Measurements from ENCODE around the gene PDGFRB. TPM values are rescaled to one million over a fixed set of nuclear protein-coding genes. Genes with fewer than 3 reads are reported as not detected.

Gene PDGFRB
- total RNA-seq, 4 donors from 2014 or later, result 33.9 to 88.7 (median 41.7) TPM

GRCh38 chr5:150146235-150146634 is 9.4 kb downstream of the PDGFRB start:
- intact Hi-C loops (cut with DNase I; ENCODE audit: low total_unique reads), result no loop called here
- TF ChIP-seq, protein P1, sequence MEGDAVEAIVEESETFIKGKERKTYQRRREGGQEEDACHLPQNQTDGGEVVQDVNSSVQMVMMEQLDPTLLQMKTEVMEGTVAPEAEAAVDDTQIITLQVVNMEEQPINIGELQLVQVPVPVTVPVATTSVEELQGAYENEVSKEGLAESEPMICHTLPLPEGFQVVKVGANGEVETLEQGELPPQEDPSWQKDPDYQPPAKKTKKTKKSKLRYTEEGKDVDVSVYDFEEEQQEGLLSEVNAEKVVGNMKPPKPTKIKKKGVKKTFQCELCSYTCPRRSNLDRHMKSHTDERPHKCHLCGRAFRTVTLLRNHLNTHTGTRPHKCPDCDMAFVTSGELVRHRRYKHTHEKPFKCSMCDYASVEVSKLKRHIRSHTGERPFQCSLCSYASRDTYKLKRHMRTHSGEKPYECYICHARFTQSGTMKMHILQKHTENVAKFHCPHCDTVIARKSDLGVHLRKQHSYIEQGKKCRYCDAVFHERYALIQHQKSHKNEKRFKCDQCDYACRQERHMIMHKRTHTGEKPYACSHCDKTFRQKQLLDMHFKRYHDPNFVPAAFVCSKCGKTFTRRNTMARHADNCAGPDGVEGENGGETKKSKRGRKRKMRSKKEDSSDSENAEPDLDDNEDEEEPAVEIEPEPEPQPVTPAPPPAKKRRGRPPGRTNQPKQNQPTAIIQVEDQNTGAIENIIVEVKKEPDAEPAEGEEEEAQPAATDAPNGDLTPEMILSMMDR (IDR thresholded peaks at IDR 0.05), result no peak
- no peak for TF ChIP-seq POLR2A (IDR thresholded peaks at IDR 0.05)
- no peak overlapping the region for H3K4me3 ChIP-seq (ENCODE audit: low read depth, poor library complexity, severe bottlenecking)
- 82 to 87% methylated on average over 5 of the region's 5 CpGs for WGBS, 2 donors
- DNase-seq (ENCODE audit: low spot score in 2 of 2), result no peak

DNA sequence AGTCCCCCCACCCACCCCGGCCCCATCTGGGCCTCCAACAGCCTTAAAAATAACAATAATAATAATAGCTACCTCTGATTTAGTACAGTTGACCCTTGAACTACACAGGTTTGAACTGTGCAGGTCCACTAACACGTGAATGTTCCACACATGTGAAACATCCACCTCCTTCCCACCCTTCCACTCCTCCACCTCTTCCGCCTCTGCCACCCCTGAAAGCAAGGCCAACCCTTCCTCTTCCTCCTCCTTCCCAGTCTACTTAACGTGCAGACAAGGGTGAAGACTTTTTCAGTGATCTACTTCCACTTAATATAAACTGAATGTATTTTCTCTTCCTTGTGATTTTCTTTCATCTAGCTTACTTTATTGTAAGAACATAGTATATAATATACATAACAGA is 10.8 kb downstream of the PDGFRB start:
- WGBS, 2 donors, result 43 to 44% methylated on average over 4 of the region's 4 CpGs

DNA sequence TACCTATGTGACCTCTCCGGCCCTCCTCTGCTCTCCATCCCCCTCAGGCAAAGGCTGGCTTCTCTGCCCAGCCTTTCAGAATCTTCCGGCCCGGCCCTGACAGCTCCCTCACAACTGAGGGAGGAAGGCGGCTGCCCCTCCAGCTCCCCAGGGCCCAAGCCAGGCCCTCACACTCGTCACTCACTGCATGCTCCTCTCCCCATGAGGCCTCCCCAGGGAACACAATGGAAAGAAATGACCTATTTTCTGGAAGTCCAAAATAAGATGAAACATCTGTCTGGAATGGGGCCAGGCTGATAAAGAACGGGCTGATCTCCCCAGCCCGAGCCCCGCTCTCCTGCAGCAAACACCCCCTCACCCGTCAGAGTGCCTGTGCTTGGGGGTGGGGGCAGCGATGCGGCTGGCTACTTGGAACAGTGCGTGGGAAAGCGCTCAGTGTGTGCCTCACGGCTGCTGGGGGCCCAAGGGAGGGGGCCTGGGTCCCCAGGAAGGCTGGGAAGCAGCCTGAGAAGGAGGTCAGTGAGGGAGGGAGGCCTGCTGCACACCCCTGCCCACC is 11.3 kb downstream of the PDGFRB start:
- intact Hi-C loops (cut with DNase I; ENCODE audit: low total_unique reads), result no loop called here
- H3K4me3 ChIP-seq (ENCODE audit: low read depth, poor library complexity, severe bottlenecking), result no peak overlapping the region
- TF ChIP-seq, protein P1 (IDR thresholded peaks at IDR 0.05), result no peak
- no peak for TF ChIP-seq POLR2A (IDR thresholded peaks at IDR 0.05)
- DNase-seq (ENCODE audit: low spot score in 2 of 2), result no peak
- 52 to 56% methylated on average over 14 of the region's 14 CpGs for WGBS, 2 donors

More for the DNA sequence above, 10.8 kb downstream of the PDGFRB start:
- no peak overlapping the region for H3K4me3 ChIP-seq (ENCODE audit: low read depth, poor library complexity, severe bottlenecking)
- intact Hi-C loops (cut with DNase I; ENCODE audit: low total_unique reads), result no loop called here
- TF ChIP-seq, protein P1 (IDR thresholded peaks at IDR 0.05), result no peak
- TF ChIP-seq POLR2A (IDR thresholded peaks at IDR 0.05), result no peak
- DNase-seq (ENCODE audit: low spot score in 2 of 2), result no peak

- no peak overlapping the region for H3K4me3 ChIP-seq (ENCODE audit: low read depth, poor library complexity, severe bottlenecking)
- intact Hi-C loops (cut with DNase I; ENCODE audit: low total_unique reads), result no loop called here
- TF ChIP-seq, protein P1 (IDR thresholded peaks at IDR 0.05), result no peak
- TF ChIP-seq POLR2A (IDR thresholded peaks at IDR 0.05), result no peak
- WGBS, 2 donors, result 46 to 59% methylated on average over 20 of the region's 20 CpGs
- peak; percentile 83 to 96 for DNase-seq (ENCODE audit: low spot score in 2 of 2)
Observed at GRCh38 chr5:150143350-150144245, 12.0 kb downstream of the PDGFRB start.

- no peak overlapping the region for H3K4me3 ChIP-seq (ENCODE audit: low read depth, poor library complexity, severe bottlenecking)
- peak in 1 of 2 donors; percentile 72 for DNase-seq (ENCODE audit: low spot score in 2 of 2)
- intact Hi-C loops (cut with DNase I; ENCODE audit: low total_unique reads), result no loop called here
- no peak for TF ChIP-seq POLR2A (IDR thresholded peaks at IDR 0.05)
- WGBS, 2 donors, result 56 to 61% methylated on average over 4 of the region's 4 CpGs
Observed at GRCh38 chr5:150142959-150143349, 12.7 kb downstream of the PDGFRB start.

DNA sequence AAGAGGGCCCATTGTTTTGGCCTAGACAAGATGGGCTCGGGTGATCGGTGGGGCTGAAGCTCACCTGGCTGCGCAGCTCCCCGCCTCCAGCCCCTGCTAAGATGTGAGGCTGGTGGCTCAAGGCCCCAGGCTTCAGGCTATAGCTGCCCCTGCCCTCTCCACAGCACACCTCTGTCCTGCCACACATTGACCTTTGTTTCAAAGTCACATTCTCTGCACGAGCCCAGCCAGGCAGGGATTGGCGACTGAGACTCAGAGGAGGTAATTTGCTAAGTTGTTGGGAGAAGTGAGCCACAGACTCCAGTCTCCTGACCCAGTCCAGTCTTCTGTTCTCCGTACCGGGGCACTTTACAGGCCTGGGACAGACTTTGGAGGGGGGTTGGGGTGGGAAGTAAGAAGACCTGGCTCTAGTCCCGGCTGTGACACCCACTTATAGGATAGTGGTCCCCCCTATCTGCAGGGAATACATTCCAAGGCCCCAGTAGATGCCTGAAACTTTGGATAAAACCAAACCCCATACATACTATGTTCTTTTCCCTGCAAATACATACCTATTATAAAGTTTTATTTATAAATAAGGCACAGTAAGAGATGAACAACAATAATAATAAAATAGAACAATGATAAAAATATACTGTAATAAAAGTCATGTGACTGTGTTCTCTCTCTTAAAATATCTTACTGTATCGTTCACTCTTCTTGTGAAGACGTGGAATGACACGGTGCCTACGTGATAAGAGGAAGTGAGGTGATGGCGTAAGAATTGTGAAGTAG is 13.3 kb downstream of the PDGFRB start:
- WGBS, 2 donors, result 74 to 76% methylated on average over 14 of the region's 14 CpGs
- H3K4me3 ChIP-seq (ENCODE audit: low read depth, poor library complexity, severe bottlenecking), result no peak overlapping the region
- TF ChIP-seq, protein P1 (IDR thresholded peaks at IDR 0.05), result no peak
- TF ChIP-seq POLR2A (IDR thresholded peaks at IDR 0.05), result no peak

More for the DNA sequence above, 13.3 kb downstream of the PDGFRB start:
- intact Hi-C loops (cut with DNase I; ENCODE audit: low total_unique reads), result no loop called here
- no peak for DNase-seq (ENCODE audit: low spot score in 2 of 2)
